ENCODE measurements around the gene BCAP31. TPM values are rescaled to one million over a fixed set of nuclear protein-coding genes. Genes with fewer than 3 reads are reported as not detected.
A peak's percentile ranks its signal among the peaks of the same experiment; 100 is the strongest.

The BCAP31 gene
- total and polyA plus RNA-seq, 2 of the 13 experiments (the other 11 are each of a cell fraction or from before 2014, with no cell fraction given) = 139 to 178 TPM

GRCh38 chrX:153669174-153669890 lies 54.9 kb downstream of the BCAP31 start (continued):
- TF ChIP-seq BCL6 (CRISPR knock-in tag; IDR thresholded peaks at IDR 0.05) (no peak), NFKBIZ (CRISPR knock-in tag; IDR thresholded peaks at IDR 0.05) (no peak), SETDB1 (CRISPR knock-in tag; IDR thresholded peaks at IDR 0.05; ENCODE audit: borderline replicate concordance) (no peak), ATF7-NPFF (CRISPR knock-in tag; IDR thresholded peaks at IDR 0.05; ENCODE audit: low read depth) (no peak), THAP8 (CRISPR knock-in tag; IDR thresholded peaks at IDR 0.05; ENCODE audit: borderline replicate concordance) (no peak), ZBTB7A (CRISPR knock-in tag; IDR thresholded peaks at IDR 0.05) (peak; percentile 28; the same call in 1 of the 2 replicates), ZNF772 (CRISPR knock-in tag; IDR thresholded peaks at IDR 0.05) (no peak), YEATS4 (CRISPR knock-in tag; IDR thresholded peaks at IDR 0.05; ENCODE audit: borderline replicate concordance) (no peak), THAP9 (CRISPR knock-in tag; IDR thresholded peaks at IDR 0.05; ENCODE audit: borderline replicate concordance) (no peak), E2F2 (CRISPR knock-in tag; IDR thresholded peaks at IDR 0.05; ENCODE audit: borderline replicate concordance) (no peak), STAG1 (CRISPR knock-in tag; IDR thresholded peaks at IDR 0.05) (peak; percentile 50), ZFP90 (CRISPR knock-in tag; IDR thresholded peaks at IDR 0.05; ENCODE audit: borderline replicate concordance) (no peak), ZNF263 (CRISPR knock-in tag; IDR thresholded peaks at IDR 0.05) (0 out of 2 replicates have a peak, but pooled peaks have one; percentile 26), ZSCAN22 (CRISPR knock-in tag; IDR thresholded peaks at IDR 0.05) (no peak), RERE (CRISPR knock-in tag; IDR thresholded peaks at IDR 0.05; ENCODE audit: low read depth) (no peak), NCOA2 (CRISPR knock-in tag; IDR thresholded peaks at IDR 0.05) (no peak), RBAK (CRISPR knock-in tag; IDR thresholded peaks at IDR 0.05) (no peak), PHB2 (IDR thresholded peaks at IDR 0.05; ENCODE audit: partially characterized antibody) (no peak), KLF9 (CRISPR knock-in tag; IDR thresholded peaks at IDR 0.05; ENCODE audit: low read depth) (no peak), ZNF780A (CRISPR knock-in tag; IDR thresholded peaks at IDR 0.05) (no peak), FOXJ3 (CRISPR knock-in tag; IDR thresholded peaks at IDR 0.05; ENCODE audit: borderline replicate concordance) (no peak)

Measured in HepG2 (cell line).